Glomerular visceral epithelial cell (primary cell): Measurements from ENCODE around the gene TFEB.
A peak's percentile ranks its signal among the peaks of the same experiment; 100 is the strongest.

Source experiments
- DNase-seq: peaks from one replicate; pipeline ENCODE4 v3.0.0-alpha.2; 2016; ENCODE audit errors: extremely low spot score

Gene TFEB

DNA sequence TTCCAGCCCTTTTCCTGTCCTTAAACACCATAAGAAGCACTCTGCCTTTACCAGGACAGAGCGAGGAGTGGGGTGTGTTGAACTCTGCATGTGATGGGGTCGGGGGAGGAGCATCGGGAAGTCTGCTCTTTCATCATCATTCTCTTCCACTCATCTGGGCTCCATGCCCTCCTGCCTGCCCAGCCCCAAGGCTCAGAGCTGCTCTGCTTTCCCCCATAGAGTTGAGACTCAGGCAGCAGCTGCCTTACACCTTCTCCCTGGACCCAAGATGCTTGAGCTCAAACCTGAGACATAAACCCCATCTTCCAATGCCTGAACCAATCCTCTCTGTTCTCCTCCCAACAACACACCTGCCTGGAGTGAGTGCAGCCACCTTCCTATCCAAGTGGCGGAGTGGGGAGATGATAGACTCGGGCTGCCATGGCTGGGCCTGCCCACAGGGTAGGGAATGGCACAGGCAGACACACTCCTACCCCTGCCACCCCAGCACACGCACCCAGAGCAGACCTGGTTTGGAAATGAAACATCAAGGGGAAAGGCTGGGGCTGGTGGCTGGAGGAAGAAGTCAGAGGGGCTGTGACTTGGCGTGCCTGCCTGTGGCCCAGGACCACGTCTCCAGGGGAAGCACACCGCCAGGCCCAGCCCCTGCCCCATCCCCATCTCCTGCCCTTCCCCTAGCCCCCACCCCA is 28.4 kb downstream of the TFEB start:
- peak; percentile 46 for DNase-seq

- DNase-seq: peak; percentile 83
These were observed 29.2 kb downstream of the TFEB start for GRCh38 chr6:41705996-41706835.

GRCh38 chr6:41705311-41705995 is 30.0 kb downstream of the TFEB start:
- no peak for DNase-seq

DNA sequence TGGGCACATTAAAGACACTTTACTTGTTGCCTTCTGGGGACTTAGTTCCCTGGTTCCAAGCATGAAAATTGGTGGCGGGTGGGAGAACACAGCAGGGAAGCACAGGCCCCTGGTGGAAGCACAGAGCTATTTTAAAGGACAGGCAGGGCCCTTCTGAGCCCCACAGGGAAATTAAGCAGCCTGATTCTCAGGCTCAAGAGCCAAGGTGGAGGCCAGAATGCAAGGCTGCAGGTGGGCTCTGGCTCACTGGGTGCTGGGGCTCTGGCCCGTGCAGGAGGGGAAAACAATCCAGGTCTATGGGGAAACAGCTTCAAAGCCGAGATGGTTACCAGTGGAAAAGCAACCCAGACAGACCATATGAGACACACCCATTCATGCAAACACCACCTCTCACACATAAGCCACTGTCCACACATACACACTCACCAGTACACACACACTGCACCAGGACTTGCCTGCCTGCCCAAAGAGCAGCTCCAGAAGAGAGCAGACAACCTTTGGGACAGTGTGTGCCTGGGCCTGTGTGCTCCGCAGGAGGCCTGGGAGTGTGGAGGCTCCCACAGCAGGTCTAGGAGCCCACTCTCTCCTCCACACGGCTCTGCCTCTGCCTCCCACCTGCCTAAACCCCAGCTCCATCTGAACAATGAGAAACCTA is 30.6 kb downstream of the TFEB start:
- no peak for DNase-seq

DNA sequence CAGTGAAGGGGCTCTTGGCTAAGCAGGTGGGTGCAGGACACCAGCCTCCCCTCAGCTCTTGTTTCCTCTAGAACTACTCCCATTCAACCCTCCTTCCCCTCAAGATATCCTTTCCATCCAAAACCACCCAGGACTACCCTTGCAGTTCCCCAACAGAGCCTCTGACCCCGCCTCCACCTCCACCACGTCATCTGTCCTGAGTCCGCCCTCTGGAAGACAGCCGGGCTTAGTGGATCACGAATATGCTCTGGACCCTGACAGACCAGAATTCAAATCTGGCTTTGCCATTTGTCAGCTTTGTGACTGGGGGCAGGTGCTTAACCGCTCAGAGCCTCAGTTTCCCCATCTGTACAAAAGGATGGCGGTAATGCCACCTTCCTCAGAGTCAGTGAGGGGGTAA is 31.4 kb downstream of the TFEB start:
- DNase-seq: no peak

DNA sequence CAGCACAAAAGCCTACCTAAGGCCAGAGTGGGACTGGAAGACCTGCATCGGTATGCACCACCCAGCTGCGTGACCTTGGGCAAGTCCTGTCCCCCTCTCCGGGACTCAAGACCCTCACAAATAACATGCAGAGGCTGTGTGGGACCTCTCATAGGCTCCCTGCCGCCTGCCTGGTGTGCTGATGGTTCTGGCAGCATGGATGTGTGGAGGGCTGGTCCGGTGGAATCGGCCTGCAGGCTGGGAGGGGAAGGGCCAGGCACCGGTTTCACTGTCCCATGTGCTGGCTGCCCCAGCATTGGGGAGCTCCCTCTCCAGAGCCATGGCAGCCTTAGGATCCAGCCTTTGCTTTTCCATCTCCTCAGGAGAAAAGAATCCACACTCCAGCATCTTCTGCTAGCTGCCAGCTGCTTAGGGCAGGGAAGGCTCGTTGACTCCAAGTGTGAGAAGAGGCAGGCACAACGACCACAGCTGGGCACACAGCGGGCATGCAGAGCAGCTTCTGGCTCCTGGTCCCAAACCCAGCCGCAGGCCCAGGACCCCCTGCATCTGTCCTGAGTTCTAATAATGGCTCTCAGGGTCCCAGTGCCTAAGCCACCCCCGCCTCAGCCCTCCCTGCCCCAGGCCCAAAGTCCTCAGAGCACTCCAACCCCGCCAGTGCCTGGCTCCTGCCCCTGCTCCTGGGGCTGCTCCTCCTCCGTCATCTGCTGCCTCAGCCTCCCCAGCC is 32.5 kb downstream of the TFEB start:
- DNase-seq: no peak

DNA sequence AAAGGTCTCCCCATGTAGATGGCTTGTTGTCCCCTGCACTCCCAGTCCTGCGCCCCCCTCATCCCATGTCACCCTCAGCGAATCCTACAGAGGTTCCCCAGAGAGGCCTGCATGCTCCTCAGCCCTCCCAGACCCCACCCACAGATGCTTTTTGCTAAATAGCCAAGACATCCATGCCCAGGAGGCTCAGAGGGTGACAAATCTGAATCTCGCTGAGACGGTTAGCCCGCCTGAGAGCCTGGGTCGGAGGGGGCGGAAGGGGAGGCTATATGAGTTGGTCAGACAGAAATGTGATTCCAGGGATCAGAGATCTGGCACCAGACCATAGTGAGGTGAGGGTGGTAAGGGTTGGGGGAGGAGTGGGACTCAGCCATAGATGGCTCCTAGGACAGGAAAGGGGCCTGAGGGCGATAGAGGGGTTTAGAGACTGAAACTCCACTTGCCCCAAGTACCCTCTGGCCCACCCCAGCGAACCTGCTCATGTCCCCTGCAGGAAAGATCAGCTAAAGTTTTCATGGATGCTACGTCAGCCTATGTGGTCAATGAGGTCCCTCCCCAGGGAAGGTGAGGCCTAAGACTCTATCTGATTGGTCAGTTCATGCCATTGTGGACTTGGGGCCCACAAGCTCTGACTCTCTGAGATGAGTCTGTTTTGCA is 33.2 kb downstream of the TFEB start:
- no peak for DNase-seq

- DNase-seq: no peak
These were observed 34.7 kb downstream of the TFEB start for GRCh38 chr6:41700463-41701347.

GRCh38 chr6:41699063-41699462 is 36.3 kb downstream of the TFEB start:
- DNase-seq: no peak

DNA sequence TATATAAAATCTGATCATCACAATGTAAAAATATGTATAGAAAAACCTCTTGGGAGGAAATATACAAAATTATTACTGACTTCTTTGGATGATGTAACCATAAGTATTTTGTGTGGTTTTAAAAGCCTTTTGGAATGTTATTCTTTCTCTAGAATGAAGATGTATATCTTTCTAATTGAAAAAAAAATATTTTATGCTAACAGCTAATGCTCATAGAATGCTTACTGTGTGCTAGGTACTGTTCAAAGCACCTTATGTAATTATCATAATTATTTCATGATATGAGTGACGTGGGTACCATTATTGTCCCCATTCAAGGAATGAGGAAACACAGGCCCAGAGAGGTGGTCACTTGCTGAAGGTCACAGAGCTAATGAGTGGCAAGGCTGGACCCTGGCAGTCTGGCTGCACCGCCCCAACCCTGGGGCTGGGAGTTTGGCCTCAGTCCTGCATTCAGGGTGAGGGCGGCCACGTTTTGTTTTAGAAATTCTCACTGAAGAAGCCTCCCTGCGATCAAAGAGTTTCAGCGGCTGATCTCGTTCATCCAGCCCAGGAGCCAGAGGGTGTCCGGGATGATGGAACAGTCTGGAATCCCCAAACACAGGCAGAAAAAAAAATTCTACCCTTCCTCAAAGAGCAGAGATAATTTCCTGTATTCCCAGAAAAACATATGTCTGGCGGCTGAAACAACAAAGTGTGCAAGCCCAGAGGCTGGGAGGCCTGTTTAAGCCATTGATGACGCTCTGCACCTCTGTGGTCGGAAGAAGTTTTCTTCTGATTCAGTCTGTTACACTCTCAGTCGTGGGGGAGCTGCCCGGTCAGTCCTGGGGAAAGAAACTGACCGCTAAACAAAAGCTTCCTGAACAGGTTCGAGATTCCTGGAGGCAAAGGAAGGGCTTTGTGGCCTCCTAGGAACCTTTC is 37.3 kb downstream of the TFEB start:
- DNase-seq: peak; percentile 87

DNA sequence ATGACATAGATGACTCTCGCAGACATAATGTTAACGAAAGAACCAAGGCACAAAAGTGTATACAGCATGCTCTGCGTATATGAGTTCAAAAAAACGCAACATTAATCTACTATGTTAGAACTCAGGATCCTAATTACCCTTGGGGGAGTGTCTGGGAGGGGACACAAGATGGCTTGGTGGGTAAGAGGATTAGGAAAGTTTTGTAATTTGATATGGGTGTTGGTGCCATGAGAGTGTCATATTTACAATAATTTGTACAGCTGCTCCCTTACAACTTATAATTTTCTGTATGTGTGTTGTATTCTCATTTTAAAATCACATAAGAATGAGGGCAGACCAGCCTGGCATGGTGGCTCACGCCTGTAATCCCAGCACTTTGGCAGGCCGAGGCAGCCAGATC is 38.6 kb downstream of the TFEB start:
- DNase-seq: no peak

GRCh38 chr6:41695825-41696224 is 39.6 kb downstream of the TFEB start:
- no peak for DNase-seq

DNA sequence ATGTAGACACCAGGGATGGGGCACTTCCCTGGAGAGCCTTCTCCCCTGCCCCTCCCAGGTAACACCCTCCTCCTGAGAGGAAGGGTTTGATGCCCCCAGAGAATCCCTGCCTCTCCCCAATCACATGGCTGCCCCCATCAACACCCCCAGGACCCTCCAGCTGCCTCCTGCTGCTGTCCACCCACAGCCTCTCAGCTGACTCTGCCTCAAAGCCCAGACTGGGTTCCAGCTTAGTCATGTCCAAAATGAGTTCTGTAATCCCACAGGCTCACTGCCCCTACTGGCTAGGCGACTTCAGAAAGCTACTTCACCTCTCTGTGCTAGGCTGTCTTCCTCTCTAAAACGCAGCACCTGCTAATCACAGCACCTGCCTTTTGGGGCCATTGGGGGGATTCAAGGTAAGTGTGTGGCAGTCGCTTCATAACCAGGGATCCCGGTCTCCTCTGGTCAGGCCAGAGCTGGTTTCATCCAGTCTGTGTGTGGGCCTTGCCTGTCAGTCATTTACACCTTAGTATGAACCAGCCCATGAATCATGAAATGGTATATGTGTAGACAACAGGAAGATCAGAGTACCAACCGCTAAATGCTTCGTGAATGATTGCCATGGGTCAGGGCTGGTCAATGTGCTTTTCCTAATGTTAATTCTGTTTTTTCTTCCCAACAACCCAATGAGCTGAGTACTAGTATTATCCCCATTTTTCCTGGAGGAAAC is 40.4 kb downstream of the TFEB start:
- peak; percentile 40 for DNase-seq

GRCh38 chr6:41693281-41694240 is 41.8 kb downstream of the TFEB start:
- DNase-seq: no peak

DNA sequence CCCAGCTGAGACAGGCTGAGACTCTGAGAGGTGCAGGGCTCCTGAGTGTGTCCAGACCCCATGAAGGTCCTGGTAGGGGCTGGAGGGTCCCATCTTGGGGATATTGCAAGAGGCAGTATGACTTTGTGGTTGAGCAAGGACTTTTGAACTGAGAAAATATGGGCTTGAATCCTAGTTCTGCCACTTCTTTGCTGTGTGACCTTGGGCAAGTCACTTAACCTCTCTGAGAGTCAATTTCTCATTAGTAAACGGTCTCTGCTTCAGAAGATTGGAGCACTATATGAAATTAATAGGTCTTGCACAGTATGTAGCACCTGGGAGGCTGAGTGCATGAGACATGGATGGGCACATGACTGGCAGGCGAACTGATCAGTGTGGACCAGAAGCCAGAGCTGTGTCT is 42.7 kb downstream of the TFEB start:
- no peak for DNase-seq

DNA sequence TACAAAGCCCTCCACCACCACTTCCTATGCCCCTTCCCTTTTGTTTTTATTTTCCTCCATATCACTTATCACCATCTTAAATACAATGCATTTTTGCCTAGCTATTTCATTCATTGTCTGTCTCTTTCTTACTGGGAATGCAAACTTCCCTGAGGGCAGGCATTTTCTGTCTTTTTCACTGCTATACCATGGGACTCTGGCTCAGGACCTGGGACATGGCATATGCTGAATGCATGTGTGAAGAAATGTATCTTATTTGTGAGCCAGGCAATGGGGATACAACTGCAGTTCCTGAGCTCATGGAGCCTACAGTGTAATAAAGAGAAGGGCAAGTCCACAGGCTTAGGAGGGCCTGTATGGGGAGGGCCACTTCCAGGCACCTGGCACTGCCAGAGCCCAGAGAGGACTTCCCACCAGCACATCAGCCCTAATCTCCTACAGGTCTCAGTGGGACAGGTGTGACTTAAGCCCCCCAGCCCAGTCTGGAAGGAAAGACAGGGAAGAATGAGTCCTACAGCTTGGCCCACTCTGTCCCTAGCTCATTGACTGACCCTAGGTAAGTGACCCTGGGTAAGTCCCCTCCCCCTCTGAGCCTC is 43.2 kb downstream of the TFEB start:
- DNase-seq: no peak
